ENCODE data around the gene MN1.

The MN1 gene

DNA sequence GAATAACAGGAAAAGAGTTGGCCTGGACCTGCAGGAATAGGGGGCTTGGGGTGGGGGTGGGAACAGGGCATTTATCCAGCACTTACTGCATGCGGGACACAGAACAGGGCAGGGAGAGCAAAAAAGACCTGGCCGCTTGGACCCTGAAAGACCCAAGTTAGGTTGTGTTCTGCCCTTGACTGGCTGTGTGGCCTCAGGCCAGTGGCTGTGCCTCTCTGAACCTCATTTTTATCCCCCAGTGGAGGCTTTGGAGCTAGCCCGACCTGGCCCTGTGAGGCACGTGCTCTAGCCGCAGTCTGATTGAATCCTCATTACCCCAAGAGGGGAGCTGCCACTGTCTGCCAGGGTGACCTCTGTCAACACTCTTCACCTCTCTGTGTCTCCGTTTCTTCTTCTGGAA lies 68.7 kb downstream of the MN1 start:
- no peak for DNase-seq (ENCODE audit: low spot score)

DNA sequence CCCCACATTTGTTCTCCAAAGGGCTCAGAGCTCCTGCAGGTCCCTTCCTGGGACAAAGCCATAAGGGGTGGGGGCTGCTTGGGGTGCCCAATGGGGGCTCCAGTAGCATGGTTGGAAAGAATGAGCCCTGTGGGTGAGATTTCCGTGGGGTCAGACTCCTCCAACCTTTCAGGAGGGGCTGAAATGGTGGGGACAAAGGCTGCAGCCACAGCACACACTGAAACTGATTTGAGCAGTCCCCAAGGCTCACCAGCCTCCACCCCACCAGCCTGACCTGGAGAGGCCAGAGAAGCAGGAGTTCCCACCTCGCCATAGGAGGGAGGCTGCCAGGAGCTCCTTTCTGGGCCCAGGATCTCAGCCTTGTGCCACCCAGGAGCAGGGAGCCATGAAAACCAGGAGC lies 69.2 kb downstream of the MN1 start:
- no peak for DNase-seq (ENCODE audit: low spot score)

DNA sequence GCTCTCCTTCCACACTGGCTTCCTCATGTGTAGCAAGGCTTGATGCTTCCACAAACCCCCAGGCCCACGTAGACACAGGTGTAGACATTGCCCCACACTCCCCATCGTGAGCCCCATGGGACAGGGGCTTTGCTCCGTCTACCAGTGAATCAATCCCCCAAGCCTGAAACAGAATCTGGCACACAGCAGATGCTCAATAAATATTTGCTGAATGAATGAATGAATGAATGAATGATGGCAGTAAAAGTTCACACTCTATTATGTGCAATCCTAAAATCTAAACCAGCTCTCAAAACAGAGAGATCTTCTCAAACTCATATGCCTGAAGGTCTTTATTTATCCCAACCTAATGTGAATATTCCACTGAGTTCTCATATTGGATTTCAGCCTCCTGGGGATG lies 69.9 kb downstream of the MN1 start:
- DNase-seq (ENCODE audit: low spot score): no peak

DNA sequence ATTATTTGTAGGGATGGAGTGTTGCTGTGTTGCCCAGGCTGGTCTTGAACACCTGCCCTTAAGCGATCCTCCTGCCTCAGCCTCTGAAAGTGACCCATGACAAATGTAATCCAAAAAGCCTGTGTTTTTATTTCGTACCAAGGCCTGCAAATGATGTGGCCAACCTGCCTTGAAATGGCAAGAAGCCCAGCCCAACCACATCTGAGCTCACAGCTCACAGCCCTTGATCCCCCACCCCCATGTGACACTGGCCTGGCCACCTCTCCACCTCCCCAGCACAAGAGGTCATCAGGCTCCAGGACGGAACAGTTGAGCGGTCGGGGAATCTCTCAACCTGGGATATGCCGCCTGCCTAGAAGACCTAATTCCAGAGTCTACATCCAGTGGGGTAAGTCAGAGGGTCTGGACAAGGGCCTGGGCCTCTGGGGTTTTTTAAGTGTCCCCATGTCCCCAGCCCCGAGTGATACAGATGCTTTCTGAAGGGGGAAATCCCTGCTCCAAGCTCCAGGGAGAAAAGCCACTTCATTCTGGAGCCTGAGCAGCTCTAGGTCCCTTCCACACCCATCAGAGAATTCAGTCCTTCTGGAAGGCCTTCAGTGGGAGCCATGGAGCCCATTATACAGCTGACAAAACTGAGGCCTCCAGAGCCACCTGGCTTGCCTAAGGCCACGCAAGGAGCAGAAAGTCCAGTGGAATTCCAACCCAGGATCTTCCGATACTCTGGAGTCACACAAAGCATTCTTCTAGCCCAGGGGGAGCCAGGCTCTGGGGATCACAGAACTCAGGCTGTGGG lies 70.7 kb downstream of the MN1 start:
- no peak for DNase-seq (ENCODE audit: low spot score)

DNA sequence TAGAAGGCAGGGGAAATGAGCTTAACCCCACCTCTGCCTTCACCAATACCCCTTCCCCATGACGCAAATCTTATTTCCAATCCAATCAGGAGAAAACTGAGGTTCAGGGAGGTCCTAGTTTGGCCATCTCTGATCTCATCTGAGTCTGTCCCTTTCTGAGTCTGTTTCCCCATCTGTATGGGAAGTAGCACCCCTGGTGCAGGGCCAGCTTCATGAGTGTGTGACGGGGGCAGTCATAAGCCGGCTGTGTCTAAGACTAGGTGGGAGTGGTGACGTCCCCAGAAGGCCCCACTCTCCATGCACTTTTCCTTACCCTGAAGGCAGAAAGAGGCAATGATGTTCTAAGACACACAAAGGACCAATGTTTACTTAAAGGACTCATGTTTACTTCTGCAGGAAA lies 72.3 kb downstream of the MN1 start:
- no peak for DNase-seq (ENCODE audit: low spot score)

DNA sequence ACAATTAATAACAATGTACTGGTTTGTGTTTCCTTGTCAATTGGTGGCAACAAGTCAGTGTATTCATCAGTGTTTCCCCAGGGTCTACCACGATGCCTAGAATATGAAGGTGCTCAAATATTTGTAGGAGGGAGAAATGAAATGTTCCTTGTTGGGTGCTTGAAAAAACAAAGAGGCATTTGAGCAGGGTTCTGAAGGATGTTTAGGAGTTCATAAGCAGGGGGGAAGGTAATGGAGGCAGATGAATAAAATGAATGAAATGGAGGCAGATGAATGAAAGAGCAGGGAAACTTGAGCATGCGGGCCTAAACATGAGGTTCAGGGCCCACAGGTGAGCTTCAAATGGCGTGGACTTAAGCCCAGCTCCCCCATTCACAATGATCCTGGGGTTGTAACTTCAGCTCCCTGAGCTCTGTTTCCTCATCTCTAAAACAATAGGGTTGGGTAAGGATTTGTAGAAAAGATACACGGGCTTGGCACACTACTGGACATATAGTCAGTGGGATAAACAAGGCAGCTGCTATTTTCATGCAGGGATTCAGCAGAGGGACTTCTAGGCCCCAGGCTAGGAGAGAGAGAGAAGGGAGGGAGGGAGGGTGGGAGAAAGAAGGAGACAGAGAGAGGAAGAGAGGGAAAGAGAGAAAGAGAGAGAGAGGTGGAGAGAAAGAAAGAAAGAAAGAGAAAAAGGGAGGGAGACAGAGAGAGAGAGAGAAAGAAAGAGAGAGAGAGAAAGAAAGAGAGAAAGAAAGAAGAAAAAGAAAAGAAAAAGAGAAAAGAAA lies 73.7 kb downstream of the MN1 start:
- DNase-seq (ENCODE audit: low spot score): no peak

DNA sequence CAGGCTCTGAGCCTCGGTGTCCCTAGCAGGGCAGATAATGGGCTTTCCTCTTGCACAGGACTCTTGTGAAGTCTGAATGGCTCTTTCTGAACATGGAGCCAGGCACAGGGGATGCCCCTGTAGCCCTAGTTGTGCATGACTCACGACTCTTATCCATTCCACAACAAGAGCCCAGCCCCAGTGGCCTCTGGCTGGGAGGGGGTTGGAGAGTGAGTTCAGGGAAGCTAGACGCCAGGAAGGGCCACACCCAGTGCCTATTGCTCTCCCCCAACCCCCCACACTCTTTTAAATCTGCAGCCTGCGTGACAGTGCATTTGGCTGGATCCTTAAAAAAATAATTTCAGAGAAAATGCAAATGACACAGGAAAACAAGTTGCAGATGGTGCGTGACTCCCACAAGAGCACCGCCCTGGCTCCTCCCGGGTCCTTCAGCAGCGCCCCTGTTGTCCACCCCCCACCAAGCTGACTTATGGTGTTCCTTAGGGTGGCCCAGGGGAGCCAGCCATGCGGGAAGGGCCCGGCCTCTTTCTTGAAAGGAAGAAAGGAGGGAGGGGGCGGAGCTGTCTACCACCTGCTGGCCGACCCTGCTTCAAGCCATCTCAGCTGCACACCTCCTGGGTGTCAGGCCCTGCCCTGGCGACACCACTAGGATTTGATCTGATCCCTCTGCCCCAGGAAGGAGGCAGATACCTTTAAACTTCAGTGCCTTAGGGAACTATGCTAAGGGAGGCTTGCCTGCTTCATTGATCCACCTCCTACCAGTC lies 74.7 kb downstream of the MN1 start:
- no peak for DNase-seq (ENCODE audit: low spot score)

DNA sequence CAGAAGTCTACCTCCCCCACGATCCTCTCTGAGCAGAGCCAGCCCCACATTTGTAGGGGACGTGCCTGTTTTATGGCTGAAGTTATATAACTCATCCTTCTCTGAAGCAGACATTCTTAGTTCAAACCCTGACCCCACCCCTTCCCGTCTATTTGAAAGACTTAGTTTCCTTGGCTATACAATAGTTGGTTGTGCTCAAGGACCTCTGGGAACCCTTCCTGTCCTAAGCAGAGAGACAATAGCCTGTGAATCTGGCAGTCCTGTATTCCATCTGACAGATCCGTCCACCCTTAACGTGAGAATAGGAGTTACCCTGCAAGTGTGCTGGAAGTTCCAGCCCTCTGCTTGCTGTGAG lies 75.2 kb downstream of the MN1 start:
- DNase-seq (ENCODE audit: low spot score): no peak

DNA sequence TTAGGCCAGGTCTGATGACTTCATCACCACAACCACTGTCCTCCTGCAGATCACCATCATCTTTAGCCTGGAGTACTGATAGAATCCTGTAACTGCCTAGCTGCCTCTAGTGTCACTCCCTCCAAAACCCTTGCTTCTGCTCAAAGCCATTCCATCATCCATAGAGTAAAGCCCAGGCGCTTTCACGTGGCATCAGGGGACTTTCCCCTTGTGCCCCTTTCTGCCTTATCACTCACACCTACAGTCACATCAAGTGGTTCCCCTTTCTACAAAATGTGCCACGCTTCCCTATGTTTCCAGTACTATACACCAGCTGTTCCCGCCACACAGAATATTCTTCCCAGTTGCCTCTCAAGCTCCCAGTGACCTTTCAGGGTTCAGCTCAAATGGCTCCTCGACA lies 75.9 kb downstream of the MN1 start:
- DNase-seq (ENCODE audit: low spot score): no peak

DNA sequence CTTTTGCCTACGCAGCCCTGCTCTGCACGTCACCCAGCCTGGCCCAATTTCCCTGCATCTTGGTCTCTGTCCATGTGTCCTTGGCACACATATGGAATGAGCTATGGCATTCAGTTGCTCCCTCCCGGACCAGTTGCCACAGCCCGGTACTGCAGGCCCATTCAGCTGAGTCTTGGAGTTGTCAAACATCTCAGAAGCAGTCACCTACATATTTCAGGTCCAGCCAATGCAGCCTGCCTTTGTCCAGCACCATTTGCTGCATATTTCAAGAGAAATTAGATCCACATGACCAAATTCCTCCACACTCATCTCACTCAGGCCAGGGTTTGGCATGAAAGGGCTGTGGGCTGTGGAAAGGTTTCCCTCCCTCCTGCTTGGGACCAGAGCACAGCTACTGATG lies 76.8 kb downstream of the MN1 start:
- DNase-seq (ENCODE audit: low spot score): no peak

DNA sequence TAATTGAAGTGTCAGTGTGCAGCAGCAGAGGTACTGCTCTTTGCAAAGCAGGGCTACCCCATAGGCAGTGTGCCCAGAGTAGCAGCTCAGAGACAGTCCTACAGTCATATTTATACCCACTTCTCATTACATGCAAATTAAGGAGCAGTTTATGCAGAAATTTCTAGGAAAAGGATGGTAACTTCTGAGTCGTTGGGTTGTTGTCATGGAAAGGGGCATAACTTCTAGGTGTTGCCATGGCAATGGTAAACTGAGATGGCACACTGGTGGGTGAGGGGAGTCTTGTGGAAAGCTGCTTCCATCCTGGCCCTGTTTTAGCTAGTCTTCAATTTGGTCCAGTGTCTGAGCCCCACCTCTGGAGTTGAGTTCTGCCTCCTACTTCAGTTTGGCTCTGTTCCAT lies 77.4 kb downstream of the MN1 start:
- no peak for DNase-seq (ENCODE audit: low spot score)

DNA sequence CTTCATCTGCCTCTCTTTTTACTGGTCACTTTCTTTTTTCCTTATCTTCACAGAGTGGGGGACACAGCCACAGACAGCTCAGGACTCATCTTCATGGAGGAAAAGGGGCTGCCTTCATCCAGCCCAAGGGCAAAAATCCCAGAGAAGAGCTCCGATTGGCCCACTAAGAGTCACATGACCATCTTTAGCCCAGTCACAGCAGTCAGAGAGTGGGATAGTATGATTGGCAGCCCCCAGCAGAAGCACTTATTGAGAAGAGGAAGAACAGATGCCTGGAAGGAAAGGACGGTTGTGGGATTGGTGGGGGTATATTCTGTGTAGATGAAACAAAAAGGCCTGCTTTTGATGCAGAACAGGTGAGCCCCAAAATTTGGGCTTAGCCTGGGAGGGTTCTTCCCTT lies 77.8 kb downstream of the MN1 start:
- no peak for DNase-seq (ENCODE audit: low spot score)

DNA sequence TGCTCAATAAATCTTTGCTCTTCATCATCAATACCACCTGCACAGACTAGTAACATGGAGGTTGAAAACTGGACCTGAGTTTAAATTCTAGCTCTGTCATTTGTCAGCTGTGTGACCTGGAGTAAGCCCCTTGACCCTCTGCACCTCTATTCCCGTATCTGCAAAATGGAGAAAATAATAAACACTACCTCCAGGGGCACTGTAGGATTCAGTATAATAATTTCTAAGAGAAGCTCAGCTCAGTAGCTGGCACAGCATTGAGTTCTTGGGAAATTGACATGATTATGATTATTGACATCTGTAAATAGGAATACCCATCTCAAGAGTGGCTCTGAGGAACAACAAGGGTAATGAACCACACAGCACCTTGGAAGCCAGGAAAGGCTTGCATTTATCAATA lies 78.4 kb downstream of the MN1 start:
- DNase-seq (ENCODE audit: low spot score): no peak

DNA sequence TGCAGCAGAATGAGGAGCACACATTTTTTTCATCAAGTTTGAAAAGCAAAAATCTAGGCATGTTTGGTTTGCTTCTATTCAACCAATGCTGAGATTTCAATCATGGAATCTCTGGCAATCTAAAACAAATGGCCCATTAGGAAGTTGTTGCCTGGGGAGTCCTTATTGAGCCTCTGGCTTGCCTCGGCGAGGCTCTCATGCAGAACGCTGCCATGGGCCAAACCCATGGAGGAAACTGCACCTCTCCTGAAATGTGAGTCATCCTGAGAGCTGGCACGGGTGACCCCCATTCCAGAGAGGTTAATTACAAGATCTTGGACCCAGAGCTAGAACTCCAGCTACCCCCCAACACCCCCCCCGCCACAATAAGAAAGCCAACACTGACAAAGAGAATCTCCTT lies 80.7 kb downstream of the MN1 start:
- no peak for DNase-seq (ENCODE audit: low spot score)

DNA sequence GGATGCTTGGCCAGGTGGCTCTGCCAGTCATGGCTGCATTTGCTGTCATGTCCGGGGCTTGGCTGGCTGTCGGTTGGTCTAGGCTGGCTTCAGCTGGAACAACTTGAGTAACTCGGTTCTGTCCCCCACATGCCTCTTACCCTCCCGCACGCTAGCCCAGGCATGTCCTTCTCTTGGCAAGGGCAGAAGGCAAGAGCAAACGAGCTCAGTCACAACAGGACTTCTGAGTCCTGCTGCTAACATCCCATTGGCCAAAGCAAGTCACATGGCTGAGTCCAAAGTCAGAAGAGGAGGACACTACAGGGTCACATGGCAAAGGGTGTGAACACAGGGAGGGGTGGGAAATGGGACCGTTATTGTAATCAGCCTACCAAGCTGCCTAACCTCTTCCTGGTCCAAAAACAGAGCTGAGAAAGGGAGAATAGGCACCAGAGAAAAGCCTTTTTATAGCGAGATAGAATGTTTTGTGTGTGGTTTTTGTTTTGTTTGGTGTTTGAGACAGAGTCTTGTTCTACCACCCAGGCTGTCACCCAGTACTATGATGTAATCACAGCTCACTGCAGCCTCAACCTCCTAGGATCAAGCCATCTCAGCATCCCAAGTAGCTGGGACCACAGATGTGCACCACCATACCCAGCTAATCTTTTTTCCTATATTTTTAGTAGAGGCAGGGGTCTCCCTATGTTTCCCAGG lies 81.9 kb downstream of the MN1 start:
- no peak for DNase-seq (ENCODE audit: low spot score)

DNA sequence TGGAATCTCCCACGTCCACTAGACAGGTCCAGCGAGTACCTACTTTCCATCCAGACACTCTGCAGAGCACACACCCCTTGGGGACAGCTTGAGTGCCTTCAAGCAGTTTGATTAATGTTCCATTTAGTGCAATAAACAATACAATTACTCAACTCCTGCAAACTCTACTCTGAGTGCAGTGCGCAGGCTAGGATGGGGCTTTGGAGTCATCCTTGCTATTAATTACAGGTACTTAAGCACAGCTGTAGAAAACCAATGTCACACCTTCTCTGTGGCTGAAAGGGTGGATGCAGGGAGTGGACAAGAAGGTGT lies 82.6 kb downstream of the MN1 start:
- DNase-seq (ENCODE audit: low spot score): no peak

DNA sequence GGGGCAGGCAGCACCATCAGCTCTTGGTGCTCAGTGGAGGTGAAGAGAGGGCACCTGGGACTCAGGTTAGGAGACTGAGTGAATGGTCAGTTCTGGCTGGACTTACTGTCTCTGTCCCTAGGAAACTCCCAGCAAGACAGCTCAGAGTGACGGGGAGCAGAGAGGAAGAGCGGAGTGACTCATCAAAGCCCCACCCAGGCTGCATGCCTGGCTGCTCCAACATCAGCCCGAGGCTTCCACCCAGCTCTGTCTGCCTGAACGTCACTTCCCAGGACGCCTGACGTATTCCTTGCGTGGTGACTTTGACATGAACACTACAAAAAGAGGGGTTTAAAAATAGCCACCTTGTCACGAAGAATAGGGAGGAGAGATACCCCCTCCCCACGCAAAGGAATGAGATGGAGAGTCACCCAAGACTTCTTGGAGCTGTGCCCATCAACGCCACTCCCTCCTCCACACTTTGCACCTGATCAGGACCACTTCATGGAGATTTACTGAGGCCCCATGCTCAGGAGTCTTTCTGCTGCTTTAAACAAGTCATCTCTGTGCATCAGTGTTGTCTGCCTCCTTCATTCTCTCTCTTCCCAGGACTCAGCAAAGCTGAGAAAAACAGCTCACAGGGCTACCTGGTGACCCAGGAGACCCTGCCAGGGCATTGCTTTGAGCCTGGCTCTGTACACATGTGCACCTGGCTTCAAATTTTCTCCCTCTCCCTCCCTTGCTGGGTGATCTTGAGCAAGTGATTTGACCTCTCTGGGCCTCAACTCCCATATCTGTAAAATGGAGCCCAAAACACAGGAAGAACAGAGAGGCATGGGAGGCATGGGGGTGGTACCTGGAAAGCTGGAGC lies 83.1 kb downstream of the MN1 start:
- DNase-seq (ENCODE audit: low spot score): no peak

DNA sequence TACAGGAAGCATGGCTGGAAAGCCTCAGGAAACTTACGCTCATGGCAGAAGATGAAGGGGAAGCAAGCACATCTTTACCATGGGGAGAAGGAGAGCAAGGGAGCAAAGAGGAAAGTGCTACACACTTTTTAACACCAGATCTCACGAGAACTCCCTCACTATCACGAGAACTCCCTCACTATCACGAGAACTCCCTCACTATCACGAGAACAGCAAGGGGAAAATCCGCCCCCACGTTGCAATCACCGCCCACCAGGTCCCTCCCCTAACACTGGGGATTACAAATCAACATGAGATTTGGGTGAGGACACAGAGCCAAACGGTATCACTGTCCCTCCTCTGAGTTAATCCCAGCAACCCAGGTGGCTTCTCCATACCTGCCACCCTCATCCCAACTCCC lies 84.5 kb downstream of the MN1 start:
- no peak for DNase-seq (ENCODE audit: low spot score)

DNA sequence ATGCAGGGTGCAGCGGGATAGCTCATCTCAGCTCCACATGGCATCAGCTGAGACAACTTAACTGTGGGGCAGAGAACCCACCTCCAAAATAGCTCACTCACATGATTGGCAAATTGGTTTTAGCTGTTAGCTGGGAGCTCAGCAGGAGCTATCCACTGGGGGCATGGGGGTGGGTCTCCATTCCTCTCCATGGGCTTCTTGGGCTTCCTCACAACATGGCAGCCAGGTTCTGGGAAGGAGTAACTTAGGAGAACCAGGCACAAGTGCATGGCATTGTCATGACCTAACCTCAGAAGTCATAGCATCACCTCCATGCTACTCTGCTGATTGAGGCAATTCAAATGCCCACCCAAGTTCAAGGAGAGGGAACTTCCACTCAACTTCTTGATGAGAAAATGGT lies 85.5 kb downstream of the MN1 start:
- no peak for DNase-seq (ENCODE audit: low spot score)

DNA sequence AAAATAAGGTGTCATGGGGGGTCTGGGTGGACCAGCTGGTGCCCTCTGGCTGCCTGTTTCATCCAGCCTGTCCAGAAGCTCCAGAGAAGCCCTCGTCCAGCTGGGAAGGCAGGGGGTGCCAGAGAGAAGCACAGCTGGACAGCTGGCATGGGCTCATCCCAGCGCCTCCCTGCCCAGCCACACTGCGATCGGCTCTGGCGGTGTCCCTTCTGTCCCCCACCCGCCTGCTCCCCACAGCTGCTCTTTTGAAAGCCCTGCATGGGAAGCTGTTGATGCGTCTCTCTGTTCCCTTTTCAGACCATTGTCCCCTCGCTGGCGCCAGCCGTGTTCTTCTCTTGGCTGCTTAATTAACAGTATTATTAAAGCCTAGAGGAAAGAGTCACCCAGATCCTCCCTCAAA lies 86.5 kb downstream of the MN1 start:
- DNase-seq (ENCODE audit: low spot score): no peak

DNA sequence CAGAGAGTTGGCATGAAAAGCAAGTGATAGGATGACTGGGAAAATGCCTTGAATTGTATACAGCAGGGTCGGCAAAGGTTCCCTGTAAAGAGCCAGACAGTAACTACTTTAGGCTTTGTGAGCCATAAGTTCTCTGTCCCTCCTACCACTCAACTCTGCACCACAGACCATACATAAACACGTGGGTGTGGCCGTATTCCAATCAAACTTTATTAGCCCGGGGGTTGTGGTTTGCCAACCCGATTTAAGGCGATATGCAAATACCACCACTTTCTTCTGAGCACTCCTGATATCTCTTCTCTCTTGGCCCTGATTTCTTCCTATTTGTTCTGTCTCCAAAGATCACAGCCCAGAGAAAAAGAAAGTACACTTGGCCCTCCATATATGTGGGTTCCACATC lies 87.5 kb downstream of the MN1 start:
- no peak for DNase-seq (ENCODE audit: low spot score)

DNA sequence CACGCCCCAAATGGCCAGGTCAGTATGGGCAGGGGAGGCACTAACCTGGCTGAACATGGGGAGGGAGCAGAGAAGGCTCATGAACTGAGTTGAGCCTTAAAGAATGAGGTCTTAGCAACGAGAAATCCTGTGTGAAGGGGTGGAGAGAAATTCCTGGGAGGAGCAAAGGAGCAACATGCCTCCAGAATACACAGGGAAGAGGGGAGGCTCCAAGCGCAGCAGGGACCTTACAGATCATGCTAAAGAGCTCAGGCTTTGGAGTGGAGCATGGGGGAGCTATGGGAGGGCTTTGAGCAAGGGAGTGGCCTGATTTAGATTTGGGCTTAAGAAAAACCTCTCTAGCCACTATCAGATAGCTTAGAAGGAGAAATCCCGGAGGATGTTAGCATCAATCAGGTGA lies 88.1 kb downstream of the MN1 start:
- no peak for DNase-seq (ENCODE audit: low spot score)

Measured in CD4-positive, alpha-beta T cell treated with Interleukin-2 at 100 ng/mL for 4 hours (primary cell).